HepG2 (cell line): Measurements from ENCODE around the gene CDAN1. TPM values are rescaled to one million over a fixed set of nuclear protein-coding genes. Genes with fewer than 3 reads are reported as not detected.
A peak's percentile ranks its signal among the peaks of the same experiment; 100 is the strongest.

Source experiments
- ATAC-seq: fragments of 200-7000 bp; cut with Tn5 transposase; 3 replicates; pipeline ENCODE4 v1.9.1; 2020; ENCODE audit warnings: mild to moderate bottlenecking, moderate library complexity
- BruUV-seq: library from RNA; stranded (reverse); fragments of 400-500 nt; replicated peaks from 2 replicates; lab custom pipeline; 2021; lab: Mats Ljungman, UMichigan
- CTCF ChIA-PET: fragments of 300-600 bp; formaldehyde crosslinking; extraction: SDS; loops from one replicate; lab custom pipeline; 2021; ENCODE audit warnings: low total read pairs, inconsistent platforms, low intra/inter-chr PET ratio; lab: Yijun Ruan, JAX
- POLR2A ChIA-PET: fragments of 350-600 bp; sonication (Branson Sonifier 250); formaldehyde crosslinking; loops from one replicate; lab custom pipeline; 2020; ENCODE audit warnings: antibody characterized with exemption, inconsistent platforms; lab: Yijun Ruan, JAX
- DNase-seq: peaks from one replicate; pipeline ENCODE4 v3.0.0-alpha.2; 2015; ENCODE audit warnings: low spot score
- FAIRE-seq: peaks from 3 replicates; lab custom pipeline; 2011; peaks lifted over from hg19 to GRCh38; lab: Jason Lieb, UNC
- H2AFZ ChIP-seq: one replicate; pipeline ENCODE4 v1.6.1; 2011; ENCODE audit warnings: low read length, inconsistent platforms
- H3K27ac ChIP-seq: fragments of 300-600 bp; 3 replicates; pipeline ENCODE4 v1.8.0; 2011; ENCODE audit warnings: mixed run types, mild to moderate bottlenecking, mixed read lengths, low read length, inconsistent platforms; ENCODE audit not compliant: insufficient read depth; ENCODE audit errors: extremely low read length
- H3K27me3 ChIP-seq, 2 experiments: fragments of 200-600 bp in 1 of 2; 2 replicates in 1 of 2; 3 replicates in 1 of 2; pipeline versions ENCODE4 v1.6.0 to v1.8.0; 2011; ENCODE audit warnings: low read length in 2 of 2, mild to moderate bottlenecking in 2 of 2, moderate library complexity in 2 of 2, inconsistent platforms in 1 of 2; ENCODE audit not compliant: insufficient read depth in 2 of 2, control insufficient read depth in 1 of 2
- H3K36me3 ChIP-seq, 2 experiments: fragments of 200-600 bp in 1 of 2; replicated peaks in 1 of 2; 2 replicates in 1 of 2; 3 replicates in 1 of 2; pipeline versions ENCODE4 v1.5.1 to v1.8.0; 2011; ENCODE audit warnings: low read length in 2 of 2, inconsistent platforms in 1 of 2; ENCODE audit not compliant: insufficient read depth in 2 of 2, control insufficient read depth in 1 of 2
- H3K4me1 ChIP-seq: 2 replicates; pipeline ENCODE4 v1.5.1; 2012; ENCODE audit warnings: low read length, inconsistent platforms; ENCODE audit not compliant: insufficient read depth
- H3K4me2 ChIP-seq: 2 replicates; pipeline ENCODE4 v1.6.0; 2011; ENCODE audit warnings: low read depth, low read length, inconsistent platforms
- H3K4me3 ChIP-seq, 3 experiments: fragments of 200-600 bp in 1 of 3; sonication (generic), shearing (Covaris generic) in 1 of 3; replicated peaks in 1 of 3; 2 replicates each; pipeline ENCODE4 v1.5.1; 2011 to 2016; ENCODE audit warnings: low read length in 3 of 3, inconsistent platforms in 2 of 3, low read depth in 2 of 3, mild to moderate bottlenecking in 2 of 3, control low read depth in 1 of 3, mixed read lengths in 1 of 3; ENCODE audit not compliant: insufficient read depth in 1 of 3
- H3K79me2 ChIP-seq: one replicate; pipeline ENCODE4 v1.6.1; 2011; ENCODE audit warnings: low read length, inconsistent platforms; ENCODE audit not compliant: insufficient read depth
- H3K9ac ChIP-seq: 2 replicates; pipeline ENCODE4 v1.6.0; 2011; ENCODE audit warnings: mild to moderate bottlenecking, low read depth, low read length, inconsistent platforms; ENCODE audit not compliant: insufficient read depth
- H3K9me3 ChIP-seq: 2 replicates; pipeline ENCODE4 v1.5.1; 2012; ENCODE audit warnings: mild to moderate bottlenecking, low read length
- H4K20me1 ChIP-seq: 2 replicates; pipeline ENCODE4 v1.6.0; 2011; ENCODE audit warnings: inconsistent platforms, mild to moderate bottlenecking, low read length, moderate library complexity; ENCODE audit not compliant: insufficient read depth
- THAP11 ChIP-seq: IDR thresholded peaks from 2 replicates; pipeline ENCODE4 v1.6.1; 2016; ENCODE audit warnings: missing biosample characterization, missing genetic modification reagents
- TOPORS ChIP-seq: sonication (generic); formaldehyde crosslinking; IDR thresholded peaks from 2 replicates; pipeline ENCODE4 v1.8.0; 2023; ENCODE audit warnings: mild to moderate bottlenecking, missing genetic modification reagents
- TRAFD1 ChIP-seq: sonication (generic); formaldehyde crosslinking; IDR thresholded peaks from 2 replicates; pipeline ENCODE4 v1.5.1; 2020; ENCODE audit warnings: missing genetic modification reagents, mild to moderate bottlenecking, borderline replicate concordance
- ZBTB3 ChIP-seq: sonication (generic); formaldehyde crosslinking; IDR thresholded peaks from 2 replicates; pipeline ENCODE4 v1.4.0; 2020; ENCODE audit warnings: low read depth, mild to moderate bottlenecking, moderate library complexity, missing genetic modification reagents, borderline replicate concordance
- ZBTB42 ChIP-seq: sonication (generic); formaldehyde crosslinking; IDR thresholded peaks from 2 replicates; pipeline ENCODE4 v1.5.0; 2020; ENCODE audit warnings: mild to moderate bottlenecking, missing genetic modification reagents
- ZNF234 ChIP-seq: sonication (generic); formaldehyde crosslinking; conservative IDR thresholded peaks from 2 replicates; pipeline ENCODE4 v1.5.1; 2020; ENCODE audit warnings: mild to moderate bottlenecking, missing genetic modification reagents
- ZNF430 ChIP-seq: sonication (generic); formaldehyde crosslinking; IDR thresholded peaks from 2 replicates; pipeline ENCODE4 v1.9.0; 2021; ENCODE audit warnings: mild to moderate bottlenecking, missing genetic modification reagents
- ZNF710 ChIP-seq: sonication (generic); formaldehyde crosslinking; IDR thresholded peaks from 2 replicates; pipeline ENCODE4 v1.5.0; 2020; ENCODE audit warnings: mild to moderate bottlenecking, missing genetic modification reagents, borderline replicate concordance
- WGBS: methylation state at CpG from one replicate; pipeline ENCODE4 v1.1.6; 2017; ENCODE audit warnings: low lambda C conversion rate; 5-methylcytosine and 5-hydroxymethylcytosine counted together
- in situ Hi-C: cut with HindIII; loops from 2 replicates; pipeline ENCODE4 v1.10.0; 2017; ENCODE audit warnings: low pct_unique_long_range_greater_than_20kb; ENCODE audit not compliant: extremely low pct_ligation_motif_present
- intact Hi-C: fragments of 100-400 bp; cut with micrococcal nuclease; formaldehyde crosslinking; loops from one replicate; pipeline ENCODE4 v1.10.0; 2022; ENCODE audit not compliant: unreplicated experiment
- polyA plus RNA-seq, 8 experiments: library from polyadenylated mRNA; depleted of rRNA in 3 of 8; stranded (reverse) in 7 of 8; unstranded in 1 of 8; fragments of >200 nt; fragmentation: Illumina TruSeq in 4 of 8; extraction: Trizol in 4 of 8; gene quantifications; 2 replicates each; pipeline versions ENCODE4 v1.2.1 to v1.2.3, GENCODE V29; 2011 to 2016; ENCODE audit warnings: low read depth in 4 of 8, missing spikeins in 1 of 8, mixed read lengths in 1 of 8; ENCODE audit not compliant: insufficient read depth in 1 of 8
- total RNA-seq, 5 experiments: library from RNA; depleted of rRNA; stranded (reverse); fragments of >200 nt; fragmentation: Illumina TruSeq; extraction: Trizol; gene quantifications; 2 replicates each; pipeline ENCODE4 v1.2.3, GENCODE V29; 2016; ENCODE audit warnings: low read depth in 1 of 5

Gene CDAN1
- total and polyA plus RNA-seq, 2 of the 13 experiments (the other 11 are each of a cell fraction or from before 2014, with no cell fraction given): 5.0 to 16.1 TPM

GRCh38 chr15:42720071-42720470, 16.9 kb downstream of the CDAN1 start (continued):
- TF ChIP-seq ZBTB3: no peak
- no peak for TF ChIP-seq TRAFD1 (CRISPR knock-in tag)
- no peak for TF ChIP-seq ZNF234 (CRISPR knock-in tag)

DNA sequence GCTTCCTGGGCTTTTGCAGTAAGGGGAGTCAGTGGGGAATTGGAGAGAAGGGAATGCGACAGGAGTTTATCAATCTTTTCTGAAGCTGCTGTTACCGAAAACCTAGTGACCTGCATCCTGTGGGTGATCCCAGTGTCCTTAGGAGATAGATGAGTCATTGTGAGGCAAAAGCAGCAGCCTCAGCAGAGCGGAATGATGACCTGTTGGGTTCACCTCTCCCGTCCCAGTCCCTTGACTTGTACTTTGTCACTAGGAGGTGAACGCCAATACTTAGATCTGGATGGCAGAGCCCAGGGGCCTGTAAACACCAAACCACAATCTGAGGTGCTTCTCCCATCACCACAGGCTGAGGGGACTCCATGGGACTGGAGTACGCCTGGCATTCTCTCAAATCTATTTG, 17.9 kb downstream of the CDAN1 start:
- ChIA-PET CTCF (no interaction called here), POLR2A (no interaction called here)
- Histone ChIP-seq H3K9me3 (no peaks in the 10 kb centered on the region), H2AFZ (no peak overlapping the region), H3K4me3 (no peak overlapping the region), H3K36me3 (peaks cover 9 to 28% of the 10 kb centered on the region in 2 experiments; a peak in 4 of 5 replicates), H3K4me2 (no peak overlapping the region), H3K27me3 (no peaks in the 10 kb centered on the region), H3K4me1 (peaks cover 23% of the 10 kb centered on the region), H4K20me1 (no peaks in the 10 kb centered on the region), H3K9ac (no peak overlapping the region), H3K27ac (no peak overlapping the region), H3K79me2 (no peaks in the 10 kb centered on the region)
- WGBS: 87% methylated on average over 6 of the region's 6 CpGs
- DNase-seq: no peak
- intact Hi-C loops (no loop called here), in situ Hi-C loops (loop anchor here (25.0 kb wide), 1 partner anchor 493 kb away; the partner anchor contains the start of gene EPB42)
- ATAC-seq: peak; percentile 33
- BruUV-seq: no TSS peak
- peak; percentile 4 for FAIRE-seq
- TF ChIP-seq TOPORS (CRISPR knock-in tag): no peak
- TF ChIP-seq ZNF430: no peak
- no peak for TF ChIP-seq THAP11 (CRISPR knock-in tag)
- TF ChIP-seq ZBTB42 (CRISPR knock-in tag): no peak
- TF ChIP-seq ZNF710 (CRISPR knock-in tag): no peak
